Endodermal cell (in vitro differentiated cells): ENCODE data around the gene C14orf93. TPM values are rescaled to one million over a fixed set of nuclear protein-coding genes. Genes with fewer than 3 reads are reported as not detected.
A peak's percentile ranks its signal among the peaks of the same experiment; 100 is the strongest.

ENCODE experiments used
- DNase-seq: peaks from one replicate; pipeline ENCODE4 v3.0.0-alpha.2; 2017
- H3K27ac ChIP-seq: 2 replicates; pipeline ENCODE4 v1.5.1; 2013; ENCODE audit warnings: mild to moderate bottlenecking, low read depth, low read length, moderate library complexity
- H3K27me3 ChIP-seq: 2 replicates; pipeline ENCODE4 v1.6.1; 2013; ENCODE audit warnings: mild to moderate bottlenecking, low read length, moderate library complexity; ENCODE audit not compliant: insufficient read depth, control insufficient read depth, poor library complexity, severe bottlenecking
- H3K36me3 ChIP-seq: 2 replicates; pipeline ENCODE4 v1.7.0; 2013; ENCODE audit warnings: mild to moderate bottlenecking, low read length, moderate library complexity; ENCODE audit not compliant: control insufficient read depth, insufficient read depth
- H3K4me1 ChIP-seq: one replicate; pipeline ENCODE4 v1.7.0; 2013; ENCODE audit warnings: low read length; ENCODE audit not compliant: control insufficient read depth, insufficient read depth
- H3K4me3 ChIP-seq: 2 replicates; pipeline ENCODE4 v1.5.1; 2013; ENCODE audit warnings: mild to moderate bottlenecking, low read length, moderate library complexity
- H3K9ac ChIP-seq: 2 replicates; pipeline ENCODE4 v1.6.1; 2013; ENCODE audit warnings: mild to moderate bottlenecking, low read length, moderate library complexity; ENCODE audit not compliant: poor library complexity, severe bottlenecking; ENCODE audit errors: extremely low read depth
- H3K9me3 ChIP-seq: 2 replicates; pipeline ENCODE4 v1.6.1; 2013; ENCODE audit warnings: mild to moderate bottlenecking, low read length, moderate library complexity; ENCODE audit not compliant: control insufficient read depth
- H3K27ac Mint-ChIP-seq: 2 replicates; pipeline ENCODE4 v1.8.0; 2020; ENCODE audit warnings: mixed read lengths
- H3K27me3 Mint-ChIP-seq: 2 replicates; pipeline ENCODE4 v1.8.0; 2021; ENCODE audit warnings: mild to moderate bottlenecking, mixed read lengths; ENCODE audit not compliant: insufficient read depth
- H3K36me3 Mint-ChIP-seq: 2 replicates; pipeline ENCODE4 v1.8.0; 2020; ENCODE audit warnings: low read depth, mixed read lengths
- H3K4me1 Mint-ChIP-seq: 2 replicates; pipeline ENCODE4 v1.8.0; 2020; ENCODE audit warnings: mixed read lengths
- H3K4me3 Mint-ChIP-seq: 2 replicates; pipeline ENCODE4 v1.8.0; 2020; ENCODE audit warnings: mild to moderate bottlenecking, moderate library complexity, mixed read lengths
- H3K9me3 Mint-ChIP-seq: 2 replicates; pipeline ENCODE4 v1.8.0; 2020; ENCODE audit warnings: mild to moderate bottlenecking, mixed read lengths
- WGBS, 2 experiments: methylation state at CpG; one replicate each; pipeline versions ENCODE4 v1.1.5 to v1.1.7; 2013; ENCODE audit warnings: missing lambda C conversion rate in 2 of 2, mixed read lengths in 1 of 2; ENCODE audit not compliant: insufficient coverage in 1 of 2, insufficient read length in 1 of 2; 5-methylcytosine and 5-hydroxymethylcytosine counted together
- total RNA-seq, 2 donors: library from RNA; stranded (reverse); fragmentation: NEBNext Ultra II Directional in 1 of 2; extraction: Animal tissue kit (Norgen Biotek cat#: 25700) in 1 of 2; gene quantifications; 2 replicates in 1 of 2; 3 replicates in 1 of 2; pipeline ENCODE4 v1.2.1, GENCODE V29; 2021
- TF ChIP-seq, protein P1 (sequence below): fragments of 200-600 bp; sonication (generic); conservative IDR thresholded peaks from 2 replicates; pipeline ENCODE4 v1.5.0; 2021; ENCODE audit warnings: antibody characterized with exemption, mild to moderate bottlenecking

C14orf93 gene
- total RNA-seq, 2 donors from 2014 or later: 7.0 to 9.4 TPM

DNA sequence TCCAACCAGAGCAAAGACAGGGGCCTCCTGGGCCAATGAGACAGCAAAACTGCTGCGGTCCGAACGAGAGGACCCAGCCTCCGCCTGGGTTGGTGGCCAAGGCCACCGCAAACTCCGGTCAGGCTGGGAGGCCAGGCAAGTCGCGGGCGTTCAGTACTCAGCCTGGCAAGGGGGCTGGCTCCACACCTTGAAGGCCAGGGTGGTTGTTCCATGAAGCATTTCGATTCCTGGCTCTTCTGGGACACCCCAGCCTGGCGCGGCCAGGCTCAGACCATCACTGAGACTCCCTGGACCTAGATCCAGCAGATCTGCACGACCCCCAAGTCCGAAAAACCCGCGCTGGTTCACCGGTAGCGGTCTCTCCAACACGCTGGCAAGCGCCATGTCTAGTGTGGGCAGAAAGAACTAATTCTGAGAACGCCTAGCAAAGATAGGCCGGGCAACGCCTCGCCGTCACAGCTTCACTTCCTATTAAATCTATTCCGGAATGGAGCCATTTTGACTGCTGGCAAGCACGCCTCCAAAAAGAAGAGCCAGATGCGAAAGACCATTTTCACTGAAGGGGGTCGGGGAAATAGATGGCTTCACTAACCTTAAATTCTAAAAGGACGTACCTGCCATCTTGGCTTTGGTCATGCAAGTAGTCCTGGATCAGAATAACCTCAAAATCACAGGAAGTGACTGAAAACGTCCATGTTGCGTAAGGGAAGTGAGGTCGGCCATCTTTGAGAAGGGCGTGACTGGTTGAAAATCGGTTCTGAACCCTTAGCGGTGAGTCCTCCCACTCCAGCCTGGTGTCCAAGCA, 24.8 kb upstream of the C14orf93 start, which contains the start of gene PSMB5:
TSS of gene PSMB5 (minus strand) at position 403 of the 805 bp plus-strand sequence. CDS start at position 384, 19 bp downstream.
- Mint-ChIP-seq H3K4me1 (peaks cover 18% of the 10 kb centered on the region), H3K27me3 (no peaks in the 10 kb centered on the region)
- DNase-seq: peak; percentile 96

DNA sequence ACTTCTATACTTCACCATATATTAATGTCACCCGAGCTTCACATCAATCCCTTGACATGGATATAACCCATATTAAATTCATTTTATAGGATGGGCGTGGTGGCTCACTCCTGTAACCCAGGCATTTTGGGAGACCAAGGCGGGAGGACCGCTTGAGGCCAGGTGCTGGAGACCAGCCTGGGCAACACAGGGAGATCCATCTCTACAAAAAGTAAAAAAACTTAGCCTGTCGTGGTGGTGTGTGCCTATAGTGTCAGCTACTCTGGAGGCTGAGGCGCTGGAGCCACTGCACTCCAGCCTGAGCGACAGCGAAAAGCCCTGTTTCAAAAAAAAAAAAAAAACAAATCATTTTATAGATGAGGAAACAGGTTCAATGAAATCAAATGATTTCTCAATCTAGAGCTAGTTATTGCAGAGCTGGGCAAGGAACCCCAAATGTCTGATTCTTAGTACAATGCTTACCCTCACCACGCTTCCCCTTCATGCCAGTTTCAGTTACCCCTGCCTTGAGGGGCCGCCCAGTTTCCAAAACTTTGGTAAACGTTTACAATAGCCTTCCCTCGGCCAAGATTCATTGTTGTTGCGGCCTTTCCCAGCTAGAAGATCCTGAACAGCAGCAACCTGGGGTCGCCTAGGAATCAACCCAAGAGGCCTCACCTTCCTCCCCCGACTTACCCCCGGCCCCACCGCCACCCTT, 24.0 kb upstream of the C14orf93 start:
- TF ChIP-seq, protein P1, sequence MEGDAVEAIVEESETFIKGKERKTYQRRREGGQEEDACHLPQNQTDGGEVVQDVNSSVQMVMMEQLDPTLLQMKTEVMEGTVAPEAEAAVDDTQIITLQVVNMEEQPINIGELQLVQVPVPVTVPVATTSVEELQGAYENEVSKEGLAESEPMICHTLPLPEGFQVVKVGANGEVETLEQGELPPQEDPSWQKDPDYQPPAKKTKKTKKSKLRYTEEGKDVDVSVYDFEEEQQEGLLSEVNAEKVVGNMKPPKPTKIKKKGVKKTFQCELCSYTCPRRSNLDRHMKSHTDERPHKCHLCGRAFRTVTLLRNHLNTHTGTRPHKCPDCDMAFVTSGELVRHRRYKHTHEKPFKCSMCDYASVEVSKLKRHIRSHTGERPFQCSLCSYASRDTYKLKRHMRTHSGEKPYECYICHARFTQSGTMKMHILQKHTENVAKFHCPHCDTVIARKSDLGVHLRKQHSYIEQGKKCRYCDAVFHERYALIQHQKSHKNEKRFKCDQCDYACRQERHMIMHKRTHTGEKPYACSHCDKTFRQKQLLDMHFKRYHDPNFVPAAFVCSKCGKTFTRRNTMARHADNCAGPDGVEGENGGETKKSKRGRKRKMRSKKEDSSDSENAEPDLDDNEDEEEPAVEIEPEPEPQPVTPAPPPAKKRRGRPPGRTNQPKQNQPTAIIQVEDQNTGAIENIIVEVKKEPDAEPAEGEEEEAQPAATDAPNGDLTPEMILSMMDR: no peak
- Mint-ChIP-seq H3K36me3 (peaks cover 38% of the 10 kb centered on the region), H3K9me3 (no peaks in the 10 kb centered on the region), H3K27me3 (no peaks in the 10 kb centered on the region), H3K4me1 (peaks cover 18% of the 10 kb centered on the region), H3K4me3 (peak overlapping the region; percentile 88), H3K27ac (peak overlapping the region; percentile 98)
- H3K9ac ChIP-seq: peak overlapping the region; percentile 98
- 36 to 44% methylated on average over 7 to 17 of the region's 17 CpGs for WGBS, 2 experiments
- H3K27ac ChIP-seq: peak overlapping the region; percentile 95
- DNase-seq: peak; percentile 26
- H3K27me3 ChIP-seq: no peaks in the 10 kb centered on the region
- peak overlapping the region; percentile 97 for H3K4me3 ChIP-seq
- peaks cover 4% of the 10 kb centered on the region for H3K9me3 ChIP-seq
- no peaks in the 10 kb centered on the region for H3K4me1 ChIP-seq
- H3K36me3 ChIP-seq: peaks cover 38% of the 10 kb centered on the region

More for the DNA sequence above, 24.8 kb upstream of the C14orf93 start, which contains the start of gene PSMB5:
- Mint-ChIP-seq H3K9me3 (no peaks in the 10 kb centered on the region), H3K27ac (peak within 1 kb of the TSS; percentile 98), H3K4me3 (peak within 1 kb of the TSS; percentile 88), H3K36me3 (peaks cover 31% of the 10 kb centered on the region)
- peak within 1 kb of the TSS; percentile 98 for H3K9ac ChIP-seq
- WGBS, 2 experiments: 0 to 1% methylated on average over 29 to 36 of the region's 36 CpGs
- peaks cover 31% of the 10 kb centered on the region for H3K36me3 ChIP-seq
- peaks cover 4% of the 10 kb centered on the region for H3K9me3 ChIP-seq
- peak within 1 kb of the TSS; percentile 95 for H3K27ac ChIP-seq
- H3K4me3 ChIP-seq: peak within 1 kb of the TSS; percentile 97
- no peaks in the 10 kb centered on the region for H3K27me3 ChIP-seq
- TF ChIP-seq, protein P1: no peak
- H3K4me1 ChIP-seq: no peaks in the 10 kb centered on the region

DNA sequence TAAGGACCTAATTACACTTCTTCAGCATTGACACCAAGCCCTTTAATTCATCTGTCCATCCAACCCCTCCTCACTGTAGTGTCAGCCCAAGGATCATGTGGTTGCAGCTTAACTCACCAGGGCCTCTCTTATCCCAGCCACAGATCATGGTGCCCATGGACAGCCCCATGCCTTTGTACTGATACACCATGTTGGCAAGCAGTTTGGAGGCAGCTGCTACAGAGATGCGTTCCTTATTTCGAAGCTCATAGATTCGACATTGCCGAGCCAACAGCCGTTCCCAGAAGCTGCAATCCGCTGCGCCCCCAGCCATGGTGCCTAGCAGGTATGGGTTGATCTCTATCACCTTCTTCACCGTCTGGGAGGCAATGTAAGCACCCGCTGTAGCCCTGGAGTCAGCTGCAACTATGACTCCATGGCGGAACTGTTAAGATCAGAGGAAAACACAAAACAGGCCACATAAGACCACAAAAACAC, 23.3 kb upstream of the C14orf93 start:
- peak overlapping the region; percentile 98 for H3K27ac Mint-ChIP-seq
- TF ChIP-seq, protein P1: no peak
- H3K4me1 Mint-ChIP-seq: peaks cover 16% of the 10 kb centered on the region
- H3K4me3 Mint-ChIP-seq: peak overlapping the region; percentile 88
- 94 to 96% methylated on average over 10 of the region's 10 CpGs for WGBS, 2 experiments
- H3K36me3 Mint-ChIP-seq: peaks cover 42% of the 10 kb centered on the region
- H3K4me1 ChIP-seq: no peaks in the 10 kb centered on the region
- peaks cover 4% of the 10 kb centered on the region for H3K9me3 ChIP-seq
- H3K9me3 Mint-ChIP-seq: no peaks in the 10 kb centered on the region
- H3K27ac ChIP-seq: no peak overlapping the region
- peaks cover 44% of the 10 kb centered on the region for H3K36me3 ChIP-seq
- DNase-seq: no peak
- peak overlapping the region; percentile 97 for H3K4me3 ChIP-seq
- H3K27me3 ChIP-seq: no peaks in the 10 kb centered on the region
- H3K27me3 Mint-ChIP-seq: no peaks in the 10 kb centered on the region
- H3K9ac ChIP-seq: no peak overlapping the region
